GM23338 (cell line): ENCODE measurements around the gene HNRNPA1. TPM values are rescaled to one million over a fixed set of nuclear protein-coding genes. Genes with fewer than 3 reads are reported as not detected.

Experiments
- ATAC-seq: fragments of 200-7000 bp; cut with Tn5 transposase; 3 replicates; pipeline ENCODE4 v1.9.1; 2020
- DNase-seq: peaks from one replicate; pipeline ENCODE4 v3.0.0-alpha.2; 2015; ENCODE audit warnings: low spot score
- H2AFZ ChIP-seq: fragments of 200-600 bp; sonication (generic); 2 replicates; pipeline ENCODE4 v1.8.0; 2016; ENCODE audit warnings: antibody characterized with exemption, mild to moderate bottlenecking, moderate library complexity
- H3F3A ChIP-seq: fragments of 200-600 bp; sonication (generic); replicated peaks from 2 replicates; pipeline ENCODE4 v1.8.0; 2017; ENCODE audit warnings: antibody characterized with exemption, mixed run types, low read depth
- H3K27ac ChIP-seq: fragments of 200-600 bp; sonication (generic); 2 replicates; pipeline ENCODE4 v1.6.1; 2016; ENCODE audit warnings: low read depth
- H3K27me3 ChIP-seq: fragments of 200-600 bp; sonication (generic); 2 replicates; pipeline ENCODE4 v1.8.0; 2016; ENCODE audit warnings: mild to moderate bottlenecking, mixed run types, moderate library complexity; ENCODE audit not compliant: insufficient read depth
- H3K36me3 ChIP-seq: fragments of 200-600 bp; sonication (generic); 2 replicates; pipeline ENCODE4 v1.8.0; 2016; ENCODE audit warnings: mild to moderate bottlenecking; ENCODE audit not compliant: insufficient read depth
- H3K4me1 ChIP-seq: fragments of 200-600 bp; sonication (generic); 2 replicates; pipeline ENCODE4 v1.8.0; 2016; ENCODE audit warnings: mild to moderate bottlenecking, moderate library complexity; ENCODE audit not compliant: insufficient read depth
- H3K4me2 ChIP-seq: fragments of 200-600 bp; sonication (generic); 2 replicates; pipeline ENCODE4 v1.7.1; 2017; ENCODE audit warnings: mixed run types
- H3K4me3 ChIP-seq: fragments of 200-600 bp; sonication (generic); 2 replicates; pipeline ENCODE4 v1.6.1; 2016; ENCODE audit warnings: mixed run types
- H3K79me2 ChIP-seq: fragments of 200-600 bp; sonication (generic); replicated peaks from 2 replicates; pipeline ENCODE4 v1.8.0; 2017; ENCODE audit warnings: mild to moderate bottlenecking; ENCODE audit not compliant: insufficient read depth
- H3K9me2 ChIP-seq: fragments of 200-600 bp; sonication (generic); 2 replicates; pipeline ENCODE4 v1.8.0; 2017; ENCODE audit not compliant: insufficient read depth
- H4K20me1 ChIP-seq: fragments of 200-600 bp; sonication (generic); replicated peaks from 2 replicates; pipeline ENCODE4 v1.8.0; 2017; ENCODE audit warnings: mild to moderate bottlenecking; ENCODE audit not compliant: insufficient read depth
- H3K27ac Mint-ChIP-seq: 2 replicates; pipeline ENCODE4 v1.8.0; 2020; ENCODE audit warnings: inconsistent platforms, mild to moderate bottlenecking, moderate library complexity, mixed read lengths
- H3K27me3 Mint-ChIP-seq: 3 replicates; pipeline ENCODE4 v1.8.0; 2022; ENCODE audit warnings: low read depth, mild to moderate bottlenecking, moderate library complexity, mixed read lengths, inconsistent platforms; ENCODE audit not compliant: insufficient read depth, poor library complexity
- H3K36me3 Mint-ChIP-seq: 3 replicates; pipeline ENCODE4 v1.8.0; 2021; ENCODE audit warnings: low read depth, mild to moderate bottlenecking, inconsistent platforms, moderate library complexity, mixed read lengths
- H3K4me1 Mint-ChIP-seq: 3 replicates; pipeline ENCODE4 v1.8.0; 2020; ENCODE audit warnings: mild to moderate bottlenecking, inconsistent platforms, mixed read lengths
- H3K4me3 Mint-ChIP-seq: 3 replicates; pipeline ENCODE4 v1.8.0; 2021; ENCODE audit warnings: moderate library complexity, mild to moderate bottlenecking, inconsistent platforms, mixed read lengths
- H3K9me3 Mint-ChIP-seq: 3 replicates; pipeline ENCODE4 v1.8.0; 2020; ENCODE audit warnings: moderate library complexity, mild to moderate bottlenecking, inconsistent platforms, mixed read lengths
- CREB1 ChIP-seq: fragments of 250-450 bp; sonication (Bioruptor Pico); IDR thresholded peaks from 2 replicates; pipeline ENCODE4 v1.5.0; 2020; ENCODE audit warnings: low read depth, mild to moderate bottlenecking, moderate library complexity
- EZH2 ChIP-seq: fragments of 200-600 bp; sonication (generic); IDR thresholded peaks from one replicate; pipeline ENCODE4 v1.8.0; 2017; ENCODE audit warnings: antibody characterized with exemption, mild to moderate bottlenecking, low read depth; ENCODE audit not compliant: unreplicated experiment
- EZH2phosphoT487 ChIP-seq: fragments of 200-600 bp; sonication (generic); IDR thresholded peaks from one replicate; pipeline ENCODE4 v1.8.1; 2018; ENCODE audit warnings: antibody characterized with exemption; ENCODE audit not compliant: unreplicated experiment
- NANOG ChIP-seq: IDR thresholded peaks from 2 replicates; pipeline ENCODE4 v1.6.1; 2016; ENCODE audit warnings: antibody characterized with exemption, borderline replicate concordance
- POLR2AphosphoS5 ChIP-seq: IDR thresholded peaks from 2 replicates; pipeline ENCODE4 v1.6.1; 2016; ENCODE audit warnings: antibody characterized with exemption, low read depth
- STAT1 ChIP-seq: IDR thresholded peaks from one replicate; pipeline ENCODE4 v1.6.1; 2016; ENCODE audit warnings: antibody characterized with exemption; ENCODE audit not compliant: unreplicated experiment
- ZNF331 ChIP-seq: fragments of 250-450 bp; sonication (Bioruptor Pico); IDR thresholded peaks from 2 replicates; pipeline ENCODE4 v1.5.0; 2020; ENCODE audit warnings: low read depth, mild to moderate bottlenecking, moderate library complexity
- polyA plus RNA-seq: library from polyadenylated mRNA; unstranded; fragments of >200 nt; fragmentation: Nextera tagmentation; extraction: Ambion mirVana; gene quantifications from 2 replicates; pipeline ENCODE4 v1.2.1, GENCODE V29; 2016
- total RNA-seq: library from RNA; depleted of rRNA; stranded (reverse); fragments of >200 nt; shearing (Covaris generic); gene quantifications from 2 replicates; pipeline ENCODE4 v1.2.3, GENCODE V29; 2014
- TF ChIP-seq, protein P1 (sequence below): fragments of 250-450 bp; sonication (Bioruptor Pico); IDR thresholded peaks from 2 replicates; pipeline ENCODE4 v1.5.0; 2020; ENCODE audit warnings: mild to moderate bottlenecking, moderate library complexity
- TF ChIP-seq, protein P2 (sequence below): IDR thresholded peaks from one replicate; pipeline ENCODE4 v1.6.1; 2018; ENCODE audit warnings: antibody characterized with exemption; ENCODE audit not compliant: unreplicated experiment

The HNRNPA1 gene
- total and polyA plus RNA-seq, 2 experiments from 2014 or later = 1,104 to 2,576 TPM

DNA sequence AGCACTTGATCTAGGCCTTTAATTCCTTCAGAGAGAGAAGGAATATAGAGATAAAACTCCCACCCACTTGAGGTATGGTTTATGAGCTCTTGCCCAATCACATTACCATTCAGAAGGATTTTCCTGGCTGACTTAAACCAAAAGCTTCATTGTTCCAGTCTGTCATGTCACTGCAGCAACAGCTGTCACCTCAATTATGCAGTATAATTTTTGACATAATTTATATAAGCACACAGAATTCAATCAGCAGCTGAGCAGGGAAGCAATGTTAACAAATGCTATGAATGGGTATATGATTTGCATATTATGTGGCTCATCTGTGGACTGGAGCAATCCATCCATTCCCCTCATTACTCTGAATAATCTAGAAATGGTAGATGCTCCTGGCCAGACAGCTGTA lies 40.9 kb upstream of the HNRNPA1 start:
- Histone ChIP-seq H2AFZ (no peak overlapping the region), H3K4me3 (no peak overlapping the region), H3K9me2 (no peaks in the 10 kb centered on the region), H3K27ac (no peak overlapping the region), H3K27me3 (no peaks in the 10 kb centered on the region), H3F3A (0 out of 2 replicates have a peak, but pooled peaks cover 7% of the 10 kb centered on the region), H3K4me1 (no peaks in the 10 kb centered on the region), H3K4me2 (no peak overlapping the region), H4K20me1 (peaks cover 14% of the 10 kb centered on the region; the same call in 1 of the 2 replicates), H3K36me3 (peaks cover 27% of the 10 kb centered on the region), H3K79me2 (0 out of 2 replicates have a peak, but pooled peaks cover 3% of the 10 kb centered on the region)
- Mint-ChIP-seq H3K36me3 (peaks cover 46% of the 10 kb centered on the region), H3K9me3 (no peaks in the 10 kb centered on the region), H3K4me3 (no peak overlapping the region), H3K4me1 (no peaks in the 10 kb centered on the region), H3K27ac (no peak overlapping the region), H3K27me3 (no peaks in the 10 kb centered on the region)
- no peak for TF ChIP-seq ZNF331 (CRISPR knock-in tag)
- TF ChIP-seq EZH2phosphoT487 = no peak
- TF ChIP-seq, protein P1, sequence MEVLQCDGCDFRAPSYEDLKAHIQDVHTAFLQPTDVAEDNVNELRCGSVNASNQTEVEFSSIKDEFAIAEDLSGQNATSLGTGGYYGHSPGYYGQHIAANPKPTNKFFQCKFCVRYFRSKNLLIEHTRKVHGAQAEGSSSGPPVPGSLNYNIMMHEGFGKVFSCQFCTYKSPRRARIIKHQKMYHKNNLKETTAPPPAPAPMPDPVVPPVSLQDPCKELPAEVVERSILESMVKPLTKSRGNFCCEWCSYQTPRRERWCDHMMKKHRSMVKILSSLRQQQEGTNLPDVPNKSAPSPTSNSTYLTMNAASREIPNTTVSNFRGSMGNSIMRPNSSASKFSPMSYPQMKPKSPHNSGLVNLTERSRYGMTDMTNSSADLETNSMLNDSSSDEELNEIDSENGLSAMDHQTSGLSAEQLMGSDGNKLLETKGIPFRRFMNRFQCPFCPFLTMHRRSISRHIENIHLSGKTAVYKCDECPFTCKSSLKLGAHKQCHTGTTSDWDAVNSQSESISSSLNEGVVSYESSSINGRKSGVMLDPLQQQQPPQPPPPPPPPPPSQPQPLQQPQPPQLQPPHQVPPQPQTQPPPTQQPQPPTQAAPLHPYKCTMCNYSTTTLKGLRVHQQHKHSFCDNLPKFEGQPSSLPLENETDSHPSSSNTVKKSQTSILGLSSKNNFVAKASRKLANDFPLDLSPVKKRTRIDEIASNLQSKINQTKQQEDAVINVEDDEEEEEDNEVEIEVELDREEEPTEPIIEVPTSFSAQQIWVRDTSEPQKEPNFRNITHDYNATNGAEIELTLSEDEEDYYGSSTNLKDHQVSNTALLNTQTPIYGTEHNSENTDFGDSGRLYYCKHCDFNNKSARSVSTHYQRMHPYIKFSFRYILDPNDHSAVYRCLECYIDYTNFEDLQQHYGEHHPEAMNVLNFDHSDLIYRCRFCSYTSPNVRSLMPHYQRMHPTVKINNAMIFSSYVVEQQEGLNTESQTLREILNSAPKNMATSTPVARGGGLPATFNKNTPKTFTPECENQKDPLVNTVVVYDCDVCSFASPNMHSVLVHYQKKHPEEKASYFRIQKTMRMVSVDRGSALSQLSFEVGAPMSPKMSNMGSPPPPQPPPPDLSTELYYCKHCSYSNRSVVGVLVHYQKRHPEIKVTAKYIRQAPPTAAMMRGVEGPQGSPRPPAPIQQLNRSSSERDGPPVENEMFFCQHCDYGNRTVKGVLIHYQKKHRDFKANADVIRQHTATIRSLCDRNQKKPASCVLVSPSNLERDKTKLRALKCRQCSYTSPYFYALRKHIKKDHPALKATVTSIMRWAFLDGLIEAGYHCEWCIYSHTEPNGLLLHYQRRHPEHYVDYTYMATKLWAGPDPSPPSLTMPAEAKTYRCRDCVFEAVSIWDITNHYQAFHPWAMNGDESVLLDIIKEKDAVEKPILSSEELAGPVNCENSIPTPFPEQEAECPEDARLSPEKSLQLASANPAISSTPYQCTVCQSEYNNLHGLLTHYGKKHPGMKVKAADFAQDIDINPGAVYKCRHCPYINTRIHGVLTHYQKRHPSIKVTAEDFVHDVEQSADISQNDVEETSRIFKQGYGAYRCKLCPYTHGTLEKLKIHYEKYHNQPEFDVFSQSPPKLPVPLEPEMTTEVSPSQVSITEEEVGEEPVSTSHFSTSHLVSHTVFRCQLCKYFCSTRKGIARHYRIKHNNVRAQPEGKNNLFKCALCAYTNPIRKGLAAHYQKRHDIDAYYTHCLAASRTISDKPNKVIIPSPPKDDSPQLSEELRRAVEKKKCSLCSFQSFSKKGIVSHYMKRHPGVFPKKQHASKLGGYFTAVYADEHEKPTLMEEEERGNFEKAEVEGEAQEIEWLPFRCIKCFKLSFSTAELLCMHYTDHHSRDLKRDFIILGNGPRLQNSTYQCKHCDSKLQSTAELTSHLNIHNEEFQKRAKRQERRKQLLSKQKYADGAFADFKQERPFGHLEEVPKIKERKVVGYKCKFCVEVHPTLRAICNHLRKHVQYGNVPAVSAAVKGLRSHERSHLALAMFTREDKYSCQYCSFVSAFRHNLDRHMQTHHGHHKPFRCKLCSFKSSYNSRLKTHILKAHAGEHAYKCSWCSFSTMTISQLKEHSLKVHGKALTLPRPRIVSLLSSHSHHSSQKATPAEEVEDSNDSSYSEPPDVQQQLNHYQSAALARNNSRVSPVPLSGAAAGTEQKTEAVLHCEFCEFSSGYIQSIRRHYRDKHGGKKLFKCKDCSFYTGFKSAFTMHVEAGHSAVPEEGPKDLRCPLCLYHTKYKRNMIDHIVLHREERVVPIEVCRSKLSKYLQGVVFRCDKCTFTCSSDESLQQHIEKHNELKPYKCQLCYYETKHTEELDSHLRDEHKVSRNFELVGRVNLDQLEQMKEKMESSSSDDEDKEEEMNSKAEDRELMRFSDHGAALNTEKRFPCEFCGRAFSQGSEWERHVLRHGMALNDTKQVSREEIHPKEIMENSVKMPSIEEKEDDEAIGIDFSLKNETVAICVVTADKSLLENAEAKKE (CRISPR knock-in tag) = no peak
- TF ChIP-seq NANOG = no peak
- no peak for TF ChIP-seq EZH2
- TF ChIP-seq, protein P2, sequence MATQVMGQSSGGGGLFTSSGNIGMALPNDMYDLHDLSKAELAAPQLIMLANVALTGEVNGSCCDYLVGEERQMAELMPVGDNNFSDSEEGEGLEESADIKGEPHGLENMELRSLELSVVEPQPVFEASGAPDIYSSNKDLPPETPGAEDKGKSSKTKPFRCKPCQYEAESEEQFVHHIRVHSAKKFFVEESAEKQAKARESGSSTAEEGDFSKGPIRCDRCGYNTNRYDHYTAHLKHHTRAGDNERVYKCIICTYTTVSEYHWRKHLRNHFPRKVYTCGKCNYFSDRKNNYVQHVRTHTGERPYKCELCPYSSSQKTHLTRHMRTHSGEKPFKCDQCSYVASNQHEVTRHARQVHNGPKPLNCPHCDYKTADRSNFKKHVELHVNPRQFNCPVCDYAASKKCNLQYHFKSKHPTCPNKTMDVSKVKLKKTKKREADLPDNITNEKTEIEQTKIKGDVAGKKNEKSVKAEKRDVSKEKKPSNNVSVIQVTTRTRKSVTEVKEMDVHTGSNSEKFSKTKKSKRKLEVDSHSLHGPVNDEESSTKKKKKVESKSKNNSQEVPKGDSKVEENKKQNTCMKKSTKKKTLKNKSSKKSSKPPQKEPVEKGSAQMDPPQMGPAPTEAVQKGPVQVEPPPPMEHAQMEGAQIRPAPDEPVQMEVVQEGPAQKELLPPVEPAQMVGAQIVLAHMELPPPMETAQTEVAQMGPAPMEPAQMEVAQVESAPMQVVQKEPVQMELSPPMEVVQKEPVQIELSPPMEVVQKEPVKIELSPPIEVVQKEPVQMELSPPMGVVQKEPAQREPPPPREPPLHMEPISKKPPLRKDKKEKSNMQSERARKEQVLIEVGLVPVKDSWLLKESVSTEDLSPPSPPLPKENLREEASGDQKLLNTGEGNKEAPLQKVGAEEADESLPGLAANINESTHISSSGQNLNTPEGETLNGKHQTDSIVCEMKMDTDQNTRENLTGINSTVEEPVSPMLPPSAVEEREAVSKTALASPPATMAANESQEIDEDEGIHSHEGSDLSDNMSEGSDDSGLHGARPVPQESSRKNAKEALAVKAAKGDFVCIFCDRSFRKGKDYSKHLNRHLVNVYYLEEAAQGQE = no peak
- TF ChIP-seq CREB1 (CRISPR knock-in tag) = no peak
- TF ChIP-seq STAT1 = no peak
- no peak for TF ChIP-seq POLR2AphosphoS5
- DNase-seq = no peak
- ATAC-seq = no peak
